D721Med (cell line): ENCODE results near the gene FAM13A.

Experiments
- DNase-seq: peaks from one replicate; pipeline ENCODE4 v3.0.0; 2011; ENCODE audit warnings: low spot score; ENCODE audit not compliant: insufficient read length
- FAIRE-seq: peaks from 2 replicates; lab custom pipeline; 2011; peaks lifted over from hg19 to GRCh38; lab: Jason Lieb, UNC
- TF ChIP-seq, protein P1 (sequence below): IDR thresholded peaks from 2 replicates; pipeline ENCODE4 v1.5.1; 2012; ENCODE audit warnings: mild to moderate bottlenecking, control low read depth; ENCODE audit not compliant: insufficient read depth; ENCODE audit errors: missing control alignments

FAM13A gene

DNA sequence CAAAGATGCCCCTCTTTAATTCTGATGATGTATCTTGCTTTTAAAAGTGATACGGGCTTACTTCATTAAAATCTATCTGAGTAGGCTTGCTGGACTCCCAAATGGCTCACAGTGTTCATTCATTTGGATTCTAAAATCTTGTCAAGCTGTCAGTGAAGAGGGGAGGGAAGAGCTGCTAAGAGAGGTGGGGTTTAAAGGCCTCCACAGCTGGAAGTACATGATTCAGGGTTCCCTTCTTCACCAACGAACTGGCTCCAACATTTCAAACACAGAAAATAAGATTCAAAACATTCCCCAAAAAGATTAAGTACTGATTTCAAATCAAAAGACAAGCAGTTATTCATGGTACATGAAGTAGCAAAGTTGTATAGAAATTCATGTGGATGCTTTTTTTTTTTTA, 226.4 kb downstream of the FAM13A start:
- DNase-seq (no peak), FAIRE-seq (no peak)
- TF ChIP-seq, protein P1, sequence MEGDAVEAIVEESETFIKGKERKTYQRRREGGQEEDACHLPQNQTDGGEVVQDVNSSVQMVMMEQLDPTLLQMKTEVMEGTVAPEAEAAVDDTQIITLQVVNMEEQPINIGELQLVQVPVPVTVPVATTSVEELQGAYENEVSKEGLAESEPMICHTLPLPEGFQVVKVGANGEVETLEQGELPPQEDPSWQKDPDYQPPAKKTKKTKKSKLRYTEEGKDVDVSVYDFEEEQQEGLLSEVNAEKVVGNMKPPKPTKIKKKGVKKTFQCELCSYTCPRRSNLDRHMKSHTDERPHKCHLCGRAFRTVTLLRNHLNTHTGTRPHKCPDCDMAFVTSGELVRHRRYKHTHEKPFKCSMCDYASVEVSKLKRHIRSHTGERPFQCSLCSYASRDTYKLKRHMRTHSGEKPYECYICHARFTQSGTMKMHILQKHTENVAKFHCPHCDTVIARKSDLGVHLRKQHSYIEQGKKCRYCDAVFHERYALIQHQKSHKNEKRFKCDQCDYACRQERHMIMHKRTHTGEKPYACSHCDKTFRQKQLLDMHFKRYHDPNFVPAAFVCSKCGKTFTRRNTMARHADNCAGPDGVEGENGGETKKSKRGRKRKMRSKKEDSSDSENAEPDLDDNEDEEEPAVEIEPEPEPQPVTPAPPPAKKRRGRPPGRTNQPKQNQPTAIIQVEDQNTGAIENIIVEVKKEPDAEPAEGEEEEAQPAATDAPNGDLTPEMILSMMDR: no peak

DNA sequence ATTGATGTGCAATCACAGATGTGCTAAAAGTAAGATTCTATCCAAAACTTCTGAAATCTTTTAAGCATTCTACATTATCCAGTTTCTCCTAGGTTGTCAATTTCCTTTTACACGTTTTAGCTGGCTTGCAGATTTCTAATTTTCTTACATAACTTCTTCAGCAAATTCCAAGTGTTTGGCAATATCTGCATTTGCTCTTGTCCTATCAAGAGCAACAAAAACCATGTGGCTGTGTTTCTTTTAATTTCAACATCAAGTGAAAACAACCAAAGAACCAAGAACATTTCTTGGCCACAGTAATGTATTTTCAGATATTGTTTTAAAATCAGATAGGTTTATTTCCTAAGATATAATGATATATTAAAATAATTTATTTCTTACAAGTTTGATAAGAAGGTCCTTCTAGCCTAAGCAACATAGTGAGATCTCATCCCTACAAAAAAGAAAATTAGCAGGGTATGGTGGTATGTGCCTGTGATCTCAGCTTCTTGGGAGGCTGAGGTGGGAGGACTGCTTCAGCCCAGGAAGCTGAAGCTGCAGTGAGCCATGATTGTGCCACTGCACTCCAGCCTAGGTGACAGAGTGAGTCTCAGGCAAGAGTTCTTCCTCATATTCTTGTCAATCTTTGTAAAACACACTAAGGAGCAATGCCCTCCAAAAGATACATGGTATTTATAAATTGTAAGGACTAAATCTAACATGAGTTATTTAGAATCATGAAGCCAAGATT, 228.0 kb downstream of the FAM13A start:
- no peak for DNase-seq
- TF ChIP-seq, protein P1: no peak
- no peak for FAIRE-seq

DNA sequence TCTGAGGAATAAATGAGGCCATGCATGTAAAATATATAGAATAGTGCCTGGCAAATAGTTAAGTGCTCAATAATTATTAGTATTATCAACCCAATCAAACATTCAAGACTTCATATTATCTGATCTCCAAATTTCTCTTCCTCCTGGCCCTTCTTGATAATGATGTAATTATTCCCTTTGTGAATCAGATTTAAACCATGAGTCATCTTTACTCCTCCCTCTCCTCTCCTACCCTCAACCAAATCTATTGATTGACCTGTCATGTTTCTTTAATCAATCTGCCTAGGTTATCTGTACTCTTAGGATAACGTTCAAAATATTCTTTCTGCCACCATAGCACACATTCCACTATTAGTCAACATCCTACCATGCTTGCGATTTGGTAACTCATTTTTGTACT, 229.5 kb downstream of the FAM13A start:
- FAIRE-seq: no peak
- DNase-seq: no peak
- TF ChIP-seq, protein P1: no peak

DNA sequence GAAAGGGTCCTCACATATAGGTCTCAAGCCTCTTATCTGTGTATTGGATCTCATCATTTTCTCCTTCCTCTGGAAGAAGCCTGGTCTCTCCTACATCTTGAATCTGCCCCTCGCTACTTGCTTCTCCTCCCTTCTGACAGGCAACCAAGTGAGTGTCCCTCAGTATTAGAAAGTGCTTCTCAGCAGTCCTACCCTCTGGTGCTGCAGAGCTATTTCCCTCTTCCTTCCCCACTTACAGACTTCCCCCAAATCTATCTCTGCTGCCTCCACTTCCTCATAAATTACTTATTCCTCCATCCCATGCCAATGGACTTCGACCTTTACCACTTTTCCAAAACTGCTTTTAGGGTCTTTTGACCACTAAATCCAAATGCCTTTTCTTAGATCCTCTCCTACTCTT, 230.2 kb downstream of the FAM13A start:
- DNase-seq (no peak), FAIRE-seq (no peak)
- TF ChIP-seq, protein P1: no peak

DNA sequence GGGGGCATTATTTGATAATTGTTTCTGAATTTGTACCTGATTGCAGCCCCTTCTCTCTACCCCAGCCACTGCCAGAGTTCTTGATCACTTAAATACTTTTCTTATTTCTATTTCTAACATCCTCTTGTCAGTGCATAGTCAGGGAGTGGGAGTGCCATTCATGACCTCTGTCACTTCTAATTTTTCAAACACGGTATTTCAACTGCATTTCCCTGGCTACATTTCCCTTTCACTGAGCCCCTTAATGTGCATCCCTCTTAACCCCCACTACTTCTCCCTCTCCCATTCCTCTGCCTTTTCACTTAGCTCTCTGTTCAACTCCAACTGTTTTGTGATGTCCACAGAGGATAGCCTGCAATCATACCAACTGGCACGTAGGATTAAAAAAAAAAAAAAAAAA, 231.1 kb downstream of the FAM13A start:
- DNase-seq: no peak
- TF ChIP-seq, protein P1: no peak
- FAIRE-seq: no peak

DNA sequence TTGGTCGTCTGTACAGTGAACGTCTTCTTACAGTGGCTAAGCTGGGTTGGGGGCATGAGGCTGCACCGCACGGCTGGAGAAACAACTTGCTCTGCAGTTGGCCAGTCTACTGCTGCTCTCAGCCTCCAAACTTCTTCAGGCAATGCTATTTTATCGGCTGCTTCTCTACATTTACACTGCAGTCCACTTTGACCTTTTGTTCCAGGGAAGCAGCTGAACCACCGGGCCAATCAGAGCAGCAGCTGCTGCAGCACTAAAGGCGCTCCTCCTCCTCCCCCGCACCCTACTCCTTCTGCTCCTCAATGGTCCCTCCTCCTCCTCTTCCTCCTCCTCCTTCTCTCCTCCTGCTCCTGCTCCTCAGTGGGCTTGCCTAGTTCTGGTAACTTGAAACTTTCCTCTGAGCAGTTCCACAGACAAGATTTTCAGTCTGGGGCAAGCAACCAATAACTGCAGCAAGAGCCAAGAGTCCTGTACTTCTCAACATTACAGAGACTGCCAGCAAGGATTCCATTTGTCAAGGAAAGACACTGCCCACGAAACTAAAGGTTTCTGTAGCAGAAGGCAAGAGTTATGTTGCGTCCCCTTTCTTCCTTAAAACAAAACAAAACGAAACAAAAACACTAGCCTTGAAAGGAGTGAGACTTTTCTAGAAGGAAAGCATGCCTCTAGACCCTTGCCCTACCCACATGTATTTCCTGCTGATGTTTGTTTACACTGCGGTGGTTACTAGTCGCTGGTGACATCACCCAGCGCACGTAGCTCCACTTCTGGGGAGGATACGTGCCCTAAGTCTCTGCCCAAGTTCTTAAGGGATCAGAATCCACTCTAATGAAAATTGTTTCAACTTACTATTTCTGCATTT, 233.7 kb downstream of the FAM13A start:
- no peak for FAIRE-seq
- TF ChIP-seq, protein P1: no peak
- no peak for DNase-seq
